HG02571 (cell line): ENCODE data around the gene BDKRB2.

ENCODE experiments used
- ATAC-seq: cut with Tn5 transposase; IDR thresholded peaks from one replicate; pipeline ENCODE4 v1.9.1; 2021; ENCODE audit warnings: mild to moderate bottlenecking, moderate library complexity; ENCODE audit not compliant: unreplicated experiment

Gene BDKRB2

DNA sequence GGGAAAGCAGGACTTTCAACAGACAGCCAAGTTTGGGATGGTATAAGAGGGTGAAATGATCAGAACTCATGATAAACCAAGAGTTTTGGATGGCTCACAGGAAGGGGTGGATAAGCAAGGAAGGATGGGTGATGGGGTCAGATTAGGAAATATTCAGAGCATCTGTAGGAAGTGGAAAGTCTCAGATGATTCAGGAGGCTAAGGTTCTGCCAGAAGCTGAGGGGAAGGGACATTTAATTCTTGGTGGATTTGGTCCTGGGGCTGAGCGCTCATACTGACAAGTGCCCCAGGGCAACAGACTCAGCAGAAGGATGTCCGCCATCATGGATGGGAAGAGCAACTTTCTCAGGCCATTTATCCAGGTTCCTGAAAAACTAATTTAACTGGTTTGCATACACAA lies 28.4 kb upstream of the BDKRB2 start:
- no peak for ATAC-seq

GRCh38 chr14:96176811-96177211 lies 27.8 kb upstream of the BDKRB2 start:
- no peak for ATAC-seq

DNA sequence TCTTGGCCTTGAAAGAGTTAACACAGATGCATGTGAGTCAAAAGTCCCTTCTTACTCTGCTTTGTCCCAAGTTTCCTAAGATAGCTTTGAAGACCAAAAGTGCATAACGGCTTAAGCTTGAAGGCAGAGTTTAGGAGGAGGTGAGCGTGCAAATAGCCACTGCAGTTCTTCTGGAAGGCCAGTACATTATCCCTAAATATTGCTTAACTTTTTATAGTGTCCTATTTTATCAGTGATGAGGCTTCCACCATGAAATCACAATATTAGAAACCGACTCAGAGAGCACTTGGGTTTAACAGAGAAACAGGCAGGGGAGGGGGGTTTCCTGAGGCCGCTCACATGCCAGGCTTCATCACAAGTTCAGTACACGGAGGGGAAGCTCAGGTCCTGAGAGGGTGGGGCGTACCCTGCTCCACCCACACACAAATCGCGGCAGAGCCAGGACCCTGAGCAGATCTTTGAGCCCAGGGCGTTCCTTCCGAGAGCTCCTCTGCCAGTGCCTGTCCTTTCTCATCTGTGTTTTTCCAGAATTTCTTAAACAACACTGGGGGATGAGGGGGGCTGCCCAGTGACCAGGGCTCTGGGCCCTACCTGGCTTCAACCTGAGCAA lies 26.8 kb upstream of the BDKRB2 start:
- ATAC-seq, result no peak

DNA sequence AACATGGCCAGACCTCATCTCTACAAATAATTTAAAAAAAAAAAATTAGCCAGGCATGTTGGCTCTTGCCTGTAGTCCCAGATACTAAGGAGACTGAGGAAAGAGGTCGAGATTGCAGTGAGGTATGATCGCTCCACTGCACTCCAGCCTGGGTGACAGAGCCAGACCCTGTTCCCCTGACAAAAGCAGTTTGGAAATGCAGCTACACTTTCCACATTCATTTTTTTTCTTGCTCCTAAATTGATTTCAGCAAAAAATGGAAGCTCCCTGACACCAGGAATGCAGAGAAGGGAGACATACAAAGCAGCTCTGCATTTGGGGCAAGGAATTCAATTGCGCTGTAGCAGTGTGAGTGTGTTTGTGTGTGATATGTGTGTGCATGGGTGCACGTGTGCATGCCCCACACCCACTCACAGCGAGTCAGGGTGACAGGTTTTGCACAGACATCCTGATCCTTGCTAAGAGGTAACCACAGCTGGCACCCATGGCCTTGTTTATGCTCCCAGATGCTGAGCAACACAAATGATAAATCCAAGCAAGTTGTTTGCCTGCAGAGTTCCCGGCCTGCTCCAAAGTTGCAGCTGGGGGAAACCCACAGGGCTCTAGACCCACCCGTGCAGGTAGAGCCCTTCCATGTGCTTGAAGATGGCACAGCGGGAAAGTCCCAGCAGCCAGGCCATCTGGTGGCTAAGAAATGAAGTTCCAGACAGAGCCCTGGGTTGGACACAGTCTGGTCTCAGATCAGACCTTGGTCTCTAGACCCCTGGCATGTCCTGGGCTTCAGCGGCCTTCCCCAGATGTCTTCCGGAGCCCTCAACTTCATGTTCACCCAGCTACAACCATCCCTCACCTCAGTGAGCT lies 25.9 kb upstream of the BDKRB2 start:
- ATAC-seq, result no peak

GRCh38 chr14:96180043-96180874 lies 24.4 kb upstream of the BDKRB2 start:
- no peak for ATAC-seq

DNA sequence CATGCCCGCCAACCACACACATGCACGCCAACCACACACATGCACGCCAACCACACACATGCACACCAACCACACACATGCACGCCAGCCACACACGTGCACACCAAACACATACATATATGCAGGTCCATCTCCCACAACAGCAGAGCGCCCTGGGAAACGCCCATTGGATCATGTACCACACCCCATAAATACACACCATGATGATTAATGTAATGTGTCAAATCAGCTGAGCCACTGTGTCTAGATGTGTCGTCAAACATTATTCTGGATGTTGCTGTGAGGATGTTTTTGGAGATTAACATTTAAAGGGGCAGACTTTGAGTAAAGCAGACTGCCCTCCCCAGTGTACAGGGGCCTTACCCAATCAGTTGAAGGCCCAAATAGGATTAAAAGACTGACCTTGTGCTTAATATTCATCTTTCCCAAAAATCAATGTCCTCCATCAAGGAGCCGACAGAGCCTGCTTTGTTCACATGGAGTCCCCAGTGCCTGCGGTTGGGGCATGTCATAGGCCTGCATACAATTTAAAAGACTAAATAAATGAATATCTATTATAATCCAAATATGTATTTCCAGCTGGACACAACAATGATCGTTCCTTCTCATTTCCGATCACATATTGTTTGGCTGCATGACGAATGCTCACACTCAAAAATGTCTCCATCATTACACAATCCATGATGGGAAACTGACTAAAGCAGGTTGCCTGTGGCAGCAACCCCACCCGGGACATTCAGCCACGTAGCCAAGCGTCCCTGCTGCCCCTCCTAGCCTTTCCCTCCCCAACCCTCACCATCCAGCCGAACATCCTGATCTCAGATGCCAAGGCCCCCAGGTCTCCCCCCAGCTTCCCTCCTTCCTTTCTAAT lies 23.2 kb upstream of the BDKRB2 start:
- ATAC-seq, result no peak

DNA sequence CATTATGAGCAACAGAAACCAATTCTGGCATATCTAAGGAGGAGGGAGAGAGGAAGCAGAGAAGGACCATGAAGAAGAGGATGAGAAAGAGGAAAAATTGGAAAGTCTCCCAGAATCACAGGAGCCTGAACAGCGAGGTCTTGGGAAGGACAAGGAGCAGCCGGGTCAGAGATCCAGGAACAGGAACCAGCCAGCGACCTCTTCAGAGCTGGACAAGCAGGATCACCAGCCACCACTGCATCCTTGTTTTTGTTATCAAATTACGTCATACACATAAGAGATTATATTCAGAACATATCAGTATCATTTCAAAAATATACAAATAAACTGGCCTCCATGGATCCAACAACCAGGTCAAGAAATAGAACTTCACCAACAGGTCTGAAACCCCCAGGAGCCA lies 22.1 kb upstream of the BDKRB2 start:
- no peak for ATAC-seq

DNA sequence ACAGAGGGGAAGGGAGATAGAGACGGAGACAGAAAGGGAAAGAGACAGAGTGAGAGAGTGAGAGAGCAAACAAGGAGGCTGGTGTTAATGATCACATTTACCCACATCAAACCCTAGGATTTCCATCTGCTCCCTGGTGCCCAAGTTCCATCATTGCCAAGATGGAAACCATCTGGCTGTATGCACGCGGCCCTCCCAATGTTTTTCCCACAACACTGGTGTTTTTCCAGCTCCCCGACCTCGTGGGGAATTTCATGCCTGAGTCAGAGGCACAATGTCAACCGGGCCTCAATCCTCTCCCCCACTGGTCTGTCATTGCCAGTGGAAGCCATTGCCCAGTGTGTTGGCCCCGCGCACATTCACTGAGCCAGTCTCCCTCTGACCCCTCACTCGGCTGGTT lies 19.9 kb upstream of the BDKRB2 start:
- ATAC-seq, result no peak

- no peak for ATAC-seq
Measured at GRCh38 chr14:96187216-96188031, 17.2 kb upstream of the BDKRB2 start.

DNA sequence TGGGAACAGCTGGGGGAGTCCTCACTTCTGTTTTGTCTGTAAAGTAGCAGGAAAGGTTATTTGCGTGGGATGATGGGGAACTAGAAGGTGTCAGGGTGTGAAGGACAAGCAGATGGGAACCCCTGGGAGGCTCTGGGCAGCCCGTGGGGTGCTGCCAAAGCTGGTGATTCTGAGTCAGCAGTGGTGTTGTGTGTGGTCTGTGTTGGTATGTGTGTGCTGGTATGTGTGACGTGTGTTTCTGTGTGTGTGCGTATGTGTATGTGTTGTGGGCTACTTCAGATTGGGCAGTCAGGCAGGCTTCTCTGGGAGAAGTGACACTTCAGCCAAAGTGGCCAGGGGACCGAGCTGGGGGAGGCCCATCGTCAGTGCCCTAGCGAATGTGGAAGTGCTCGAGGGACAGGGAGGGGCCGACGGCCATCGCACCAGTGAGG lies 15.3 kb upstream of the BDKRB2 start:
- no peak for ATAC-seq

DNA sequence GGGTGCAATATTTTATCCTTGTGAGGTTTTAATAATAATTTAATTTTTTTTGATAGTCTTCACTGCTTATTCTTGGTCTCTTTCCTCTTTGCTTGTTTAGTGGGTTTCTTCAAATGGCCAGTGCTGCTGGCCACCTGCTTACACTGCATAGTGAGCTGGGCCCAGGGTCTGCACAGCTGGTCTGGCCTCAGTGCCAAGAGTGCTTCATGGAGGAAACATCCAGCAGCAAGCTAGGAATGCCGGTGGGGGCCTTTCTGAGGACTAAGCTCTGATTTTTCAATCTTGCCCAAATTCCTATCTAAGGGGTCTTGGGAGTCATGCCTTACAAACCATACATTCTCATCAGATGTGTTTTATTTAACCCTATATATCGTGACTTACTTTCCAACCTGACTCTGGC lies 13.3 kb upstream of the BDKRB2 start:
- ATAC-seq, result no peak

DNA sequence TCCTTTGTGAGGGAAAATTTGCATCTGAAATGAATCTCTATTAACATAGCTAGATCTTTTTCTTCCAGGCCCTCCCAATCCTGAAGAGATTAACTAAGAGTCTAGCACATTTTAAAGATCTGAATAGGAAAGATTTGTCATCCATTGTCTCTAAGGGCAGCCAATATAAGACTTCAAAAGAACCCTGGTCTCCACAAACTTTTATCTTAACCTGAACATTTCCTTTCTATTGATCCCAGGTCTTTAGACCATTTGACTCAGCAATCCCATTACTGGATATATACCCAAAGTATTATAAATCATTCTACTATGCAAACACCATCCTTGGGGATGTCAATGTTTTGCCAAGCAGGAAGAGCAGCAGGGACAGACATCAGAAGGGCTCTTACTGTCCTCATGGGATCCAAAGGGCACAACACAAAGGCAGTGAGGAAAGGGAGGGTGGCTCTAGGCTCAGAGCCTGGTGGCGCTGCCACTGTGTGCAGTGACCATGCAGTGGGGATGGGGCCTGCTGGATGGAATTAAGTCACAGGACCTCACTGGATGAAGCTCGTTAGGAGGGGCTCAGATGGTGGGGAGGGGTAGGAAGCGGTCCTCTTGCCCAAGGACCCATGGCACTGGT lies 12.7 kb upstream of the BDKRB2 start:
- no peak for ATAC-seq

DNA sequence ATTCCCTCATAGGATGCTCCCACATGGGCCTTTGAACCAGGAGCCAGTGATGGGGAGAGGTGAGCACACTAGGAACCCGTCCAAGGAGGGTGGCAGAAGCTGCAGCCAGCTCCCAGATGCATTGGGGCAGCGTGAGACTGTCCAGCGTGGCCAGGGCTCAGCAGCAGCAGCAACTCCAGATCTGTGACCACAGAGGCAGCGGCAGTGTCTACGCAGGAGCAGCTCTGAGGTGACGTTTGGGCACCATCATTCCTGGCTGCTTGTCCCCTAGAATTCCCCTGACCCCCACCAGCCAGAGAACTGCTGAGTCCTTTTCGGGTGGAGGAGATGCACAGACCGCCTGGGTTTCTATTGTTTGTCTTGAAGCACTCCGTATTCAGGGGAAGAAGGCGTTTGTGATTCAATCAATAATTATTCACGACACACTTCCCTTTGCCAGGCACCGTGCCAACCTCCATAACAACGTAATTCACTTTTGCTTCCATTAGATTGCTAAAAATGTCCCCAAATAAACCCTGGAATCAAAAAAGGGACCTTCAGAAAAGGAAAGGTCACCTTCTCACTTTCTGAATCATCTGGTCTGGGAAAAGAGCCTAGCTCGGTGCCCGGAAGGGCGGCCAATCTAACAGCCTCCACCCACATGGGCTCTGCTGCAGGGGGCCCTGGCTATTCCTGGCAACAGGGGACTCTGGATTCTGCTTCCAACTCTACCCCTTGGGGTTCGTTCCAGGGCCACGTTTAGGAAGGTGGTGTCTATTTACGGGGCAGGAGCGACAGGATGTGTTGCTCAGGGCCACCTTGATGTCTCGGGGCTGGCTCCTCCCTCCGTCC lies 11.4 kb upstream of the BDKRB2 start:
- ATAC-seq, result no peak

DNA sequence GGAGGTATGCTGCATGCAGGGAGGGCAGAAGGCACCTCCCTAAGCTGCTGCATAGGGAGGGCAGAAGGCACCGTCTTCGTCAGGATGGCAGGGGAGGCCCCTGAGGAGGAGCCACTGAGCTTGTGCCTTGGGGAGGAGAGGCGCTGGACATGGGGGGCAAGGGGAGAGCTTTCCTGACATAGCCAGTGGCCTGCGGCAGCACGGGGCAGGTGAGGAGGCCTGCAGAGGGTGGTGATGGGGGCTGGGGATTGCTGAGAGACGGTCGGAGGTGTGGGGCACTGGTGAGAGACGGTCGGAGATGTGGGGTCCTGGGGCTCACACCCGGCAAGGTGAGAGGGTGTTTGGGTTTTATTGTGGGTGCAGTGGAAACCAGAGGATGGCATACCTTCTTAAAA lies 10.4 kb upstream of the BDKRB2 start:
- ATAC-seq, result no peak

- ATAC-seq, result no peak
Measured at GRCh38 chr14:96194657-96195431, 9.8 kb upstream of the BDKRB2 start.

- no peak for ATAC-seq
Measured at GRCh38 chr14:96195441-96196081, 9.1 kb upstream of the BDKRB2 start.

- no peak for ATAC-seq
Measured at GRCh38 chr14:96197163-96197852, 7.3 kb upstream of the BDKRB2 start.
